NB4 (cell line): ENCODE data around the gene MAS1L.

Experiments used
- CTCF ChIP-seq: IDR thresholded peaks from one replicate; pipeline ENCODE4 v1.5.1; 2012; ENCODE audit warnings: low read depth, low read length
- MAX ChIP-seq: IDR thresholded peaks from 2 replicates; pipeline ENCODE4 v1.6.1; 2011; ENCODE audit warnings: low read depth, low read length
- MYC ChIP-seq: IDR thresholded peaks from 2 replicates; pipeline ENCODE4 v1.6.1; 2011; ENCODE audit warnings: low read depth, low read length
- POLR2A ChIP-seq: IDR thresholded peaks from 2 replicates; pipeline ENCODE4 v1.6.1; 2011; ENCODE audit warnings: mild to moderate bottlenecking; ENCODE audit not compliant: insufficient read length; ENCODE audit errors: extremely low read depth

GRCh38 chr6:29522227-29522626 lies 34.5 kb upstream of the MAS1L start:
- TF ChIP-seq POLR2A (no peak), CTCF (no peak), MYC (no peak), MAX (no peak)
